ENCODE data around the gene FEZ2. TPM values are rescaled to one million over a fixed set of nuclear protein-coding genes. Genes with fewer than 3 reads are reported as not detected.

The FEZ2 gene
- polyA plus RNA-seq, 1 donor from 2014 or later = 36.8 TPM

DNA sequence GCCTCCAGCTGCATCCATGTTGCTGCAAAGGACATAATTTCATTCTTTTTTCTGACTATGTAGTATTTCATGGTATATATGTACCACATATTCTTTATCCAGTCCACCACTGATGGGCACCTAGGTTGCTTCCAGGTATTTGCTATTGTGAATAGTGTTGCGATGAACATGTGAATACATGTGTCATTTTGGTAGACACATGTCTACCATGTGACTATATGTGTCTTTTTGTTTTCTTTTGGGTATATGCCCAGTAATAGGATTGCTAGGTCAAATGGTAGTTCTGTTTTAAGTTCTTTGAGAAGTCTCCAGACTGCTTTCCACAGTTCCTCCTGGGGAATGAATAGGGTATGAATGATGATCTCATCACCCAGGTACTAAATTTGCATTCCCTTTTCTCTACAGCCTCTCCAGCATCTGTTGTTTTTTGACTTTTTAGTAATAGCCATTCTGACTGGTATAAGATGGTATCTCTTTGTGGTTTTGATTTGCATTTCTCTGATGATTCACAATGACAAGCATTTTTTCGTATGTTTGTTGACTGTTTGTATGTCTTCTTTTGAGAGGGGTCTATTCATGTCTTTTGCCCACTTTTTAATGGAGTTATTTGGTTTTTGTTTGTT lies 35.6 kb upstream of the FEZ2 start:
- Histone ChIP-seq H3K9ac (ENCODE audit: low read length) (no peak overlapping the region), H3K36me3 (ENCODE audit: insufficient read depth, low read length) (no peaks in the 10 kb centered on the region), H4K20me1 (ENCODE audit: insufficient read depth) (no peaks in the 10 kb centered on the region), H3K4me3 (ENCODE audit: low read length) (no peak overlapping the region), H3K4me2 (ENCODE audit: low read length) (no peak overlapping the region), H3K79me2 (replicated peaks; ENCODE audit: insufficient read depth, low read length) (no peaks in the 10 kb centered on the region), H2AFZ (ENCODE audit: low read depth, low read length) (no peak overlapping the region), H3K27me3 (ENCODE audit: insufficient read depth, low read depth, low read length) (no peaks in the 10 kb centered on the region), H3K27ac (ENCODE audit: low read length) (no peak overlapping the region), H3K9me2 (ENCODE audit: insufficient read depth, low read length) (no peaks in the 10 kb centered on the region), H3F3A (ENCODE audit: insufficient read depth, low read length, poor library complexity, severe bottlenecking) (no peaks in the 10 kb centered on the region), H3K9me3 (ENCODE audit: low read length) (no peaks in the 10 kb centered on the region)
- TF ChIP-seq EP300 (conservative IDR thresholded peaks at IDR 0.05; ENCODE audit: poor library complexity, severe bottlenecking) (no peak), MXI1 (conservative IDR thresholded peaks at IDR 0.05; ENCODE audit: poor library complexity, severe bottlenecking) (no peak), RAD21 (conservative IDR thresholded peaks at IDR 0.05) (no peak), EZH2 (IDR thresholded peaks at IDR 0.05; ENCODE audit: borderline replicate concordance, insufficient read depth, low read length, poor library complexity, severe bottlenecking) (no peak), SMC3 (conservative IDR thresholded peaks at IDR 0.05; ENCODE audit: poor library complexity) (no peak), POLR2AphosphoS5 (IDR thresholded peaks at IDR 0.05) (no peak), TAF1 (IDR thresholded peaks at IDR 0.05; ENCODE audit: low read depth) (no peak)
- TF ChIP-seq, protein P1, sequence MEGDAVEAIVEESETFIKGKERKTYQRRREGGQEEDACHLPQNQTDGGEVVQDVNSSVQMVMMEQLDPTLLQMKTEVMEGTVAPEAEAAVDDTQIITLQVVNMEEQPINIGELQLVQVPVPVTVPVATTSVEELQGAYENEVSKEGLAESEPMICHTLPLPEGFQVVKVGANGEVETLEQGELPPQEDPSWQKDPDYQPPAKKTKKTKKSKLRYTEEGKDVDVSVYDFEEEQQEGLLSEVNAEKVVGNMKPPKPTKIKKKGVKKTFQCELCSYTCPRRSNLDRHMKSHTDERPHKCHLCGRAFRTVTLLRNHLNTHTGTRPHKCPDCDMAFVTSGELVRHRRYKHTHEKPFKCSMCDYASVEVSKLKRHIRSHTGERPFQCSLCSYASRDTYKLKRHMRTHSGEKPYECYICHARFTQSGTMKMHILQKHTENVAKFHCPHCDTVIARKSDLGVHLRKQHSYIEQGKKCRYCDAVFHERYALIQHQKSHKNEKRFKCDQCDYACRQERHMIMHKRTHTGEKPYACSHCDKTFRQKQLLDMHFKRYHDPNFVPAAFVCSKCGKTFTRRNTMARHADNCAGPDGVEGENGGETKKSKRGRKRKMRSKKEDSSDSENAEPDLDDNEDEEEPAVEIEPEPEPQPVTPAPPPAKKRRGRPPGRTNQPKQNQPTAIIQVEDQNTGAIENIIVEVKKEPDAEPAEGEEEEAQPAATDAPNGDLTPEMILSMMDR (IDR thresholded peaks at IDR 0.05; ENCODE audit: poor library complexity, severe bottlenecking) = no peak
- TF ChIP-seq, protein P2, sequence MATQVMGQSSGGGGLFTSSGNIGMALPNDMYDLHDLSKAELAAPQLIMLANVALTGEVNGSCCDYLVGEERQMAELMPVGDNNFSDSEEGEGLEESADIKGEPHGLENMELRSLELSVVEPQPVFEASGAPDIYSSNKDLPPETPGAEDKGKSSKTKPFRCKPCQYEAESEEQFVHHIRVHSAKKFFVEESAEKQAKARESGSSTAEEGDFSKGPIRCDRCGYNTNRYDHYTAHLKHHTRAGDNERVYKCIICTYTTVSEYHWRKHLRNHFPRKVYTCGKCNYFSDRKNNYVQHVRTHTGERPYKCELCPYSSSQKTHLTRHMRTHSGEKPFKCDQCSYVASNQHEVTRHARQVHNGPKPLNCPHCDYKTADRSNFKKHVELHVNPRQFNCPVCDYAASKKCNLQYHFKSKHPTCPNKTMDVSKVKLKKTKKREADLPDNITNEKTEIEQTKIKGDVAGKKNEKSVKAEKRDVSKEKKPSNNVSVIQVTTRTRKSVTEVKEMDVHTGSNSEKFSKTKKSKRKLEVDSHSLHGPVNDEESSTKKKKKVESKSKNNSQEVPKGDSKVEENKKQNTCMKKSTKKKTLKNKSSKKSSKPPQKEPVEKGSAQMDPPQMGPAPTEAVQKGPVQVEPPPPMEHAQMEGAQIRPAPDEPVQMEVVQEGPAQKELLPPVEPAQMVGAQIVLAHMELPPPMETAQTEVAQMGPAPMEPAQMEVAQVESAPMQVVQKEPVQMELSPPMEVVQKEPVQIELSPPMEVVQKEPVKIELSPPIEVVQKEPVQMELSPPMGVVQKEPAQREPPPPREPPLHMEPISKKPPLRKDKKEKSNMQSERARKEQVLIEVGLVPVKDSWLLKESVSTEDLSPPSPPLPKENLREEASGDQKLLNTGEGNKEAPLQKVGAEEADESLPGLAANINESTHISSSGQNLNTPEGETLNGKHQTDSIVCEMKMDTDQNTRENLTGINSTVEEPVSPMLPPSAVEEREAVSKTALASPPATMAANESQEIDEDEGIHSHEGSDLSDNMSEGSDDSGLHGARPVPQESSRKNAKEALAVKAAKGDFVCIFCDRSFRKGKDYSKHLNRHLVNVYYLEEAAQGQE (IDR thresholded peaks at IDR 0.05; ENCODE audit: borderline replicate concordance) = no peak

DNA sequence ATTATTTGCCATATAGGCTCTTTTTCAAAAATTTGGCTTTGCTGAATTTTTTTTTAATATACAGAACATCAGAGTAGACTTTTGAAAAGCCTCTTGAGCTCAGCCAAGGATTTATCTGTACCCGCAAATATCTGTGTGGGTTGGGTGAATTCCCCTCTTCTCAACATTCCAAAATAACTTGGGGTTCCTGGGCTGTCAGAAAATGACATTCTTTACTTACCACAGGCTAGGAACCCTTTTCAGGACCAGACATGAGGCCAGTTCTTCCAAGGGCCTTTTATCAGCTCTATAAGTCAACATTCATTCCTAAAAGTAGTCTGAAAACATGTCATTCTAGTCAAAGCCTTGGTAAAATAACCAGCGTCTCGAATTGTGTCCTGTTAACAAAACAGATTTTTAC lies 28.8 kb upstream of the FEZ2 start:
- H3K9me2 ChIP-seq (ENCODE audit: insufficient read depth, low read length) = no peaks in the 10 kb centered on the region
- H3K9me3 ChIP-seq (ENCODE audit: low read length) = no peaks in the 10 kb centered on the region
- H3K79me2 ChIP-seq (replicated peaks; ENCODE audit: insufficient read depth, low read length) = no peaks in the 10 kb centered on the region
- H3K9ac ChIP-seq (ENCODE audit: low read length) = no peak overlapping the region
- no peaks in the 10 kb centered on the region for H3F3A ChIP-seq (ENCODE audit: insufficient read depth, low read length, poor library complexity, severe bottlenecking)
- H3K4me3 ChIP-seq (ENCODE audit: low read length) = no peak overlapping the region
- H3K27me3 ChIP-seq (ENCODE audit: insufficient read depth, low read depth, low read length) = no peaks in the 10 kb centered on the region
- TF ChIP-seq EP300 (conservative IDR thresholded peaks at IDR 0.05; ENCODE audit: poor library complexity, severe bottlenecking) = no peak
- TF ChIP-seq EZH2 (IDR thresholded peaks at IDR 0.05; ENCODE audit: borderline replicate concordance, insufficient read depth, low read length, poor library complexity, severe bottlenecking) = no peak
- TF ChIP-seq SMC3 (conservative IDR thresholded peaks at IDR 0.05; ENCODE audit: poor library complexity) = no peak
- no peak for TF ChIP-seq RAD21 (conservative IDR thresholded peaks at IDR 0.05)
- TF ChIP-seq, protein P1 (IDR thresholded peaks at IDR 0.05; ENCODE audit: poor library complexity, severe bottlenecking) = no peak
- TF ChIP-seq TAF1 (IDR thresholded peaks at IDR 0.05; ENCODE audit: low read depth) = no peak
- no peak for TF ChIP-seq MXI1 (conservative IDR thresholded peaks at IDR 0.05; ENCODE audit: poor library complexity, severe bottlenecking)
- no peak for TF ChIP-seq POLR2AphosphoS5 (IDR thresholded peaks at IDR 0.05)
- TF ChIP-seq, protein P2 (IDR thresholded peaks at IDR 0.05; ENCODE audit: borderline replicate concordance) = no peak
- no peak overlapping the region for H3K4me2 ChIP-seq (ENCODE audit: low read length)
- no peaks in the 10 kb centered on the region for H3K36me3 ChIP-seq (ENCODE audit: insufficient read depth, low read length)
- no peaks in the 10 kb centered on the region for H4K20me1 ChIP-seq (ENCODE audit: insufficient read depth)
- no peak overlapping the region for H3K27ac ChIP-seq (ENCODE audit: low read length)
- no peak overlapping the region for H2AFZ ChIP-seq (ENCODE audit: low read depth, low read length)

All from neural cell (in vitro differentiated cells).